ENCODE results near the gene GNPTG. TPM values are rescaled to one million over a fixed set of nuclear protein-coding genes. Genes with fewer than 3 reads are reported as not detected.

GNPTG gene
- polyA plus RNA-seq (2013, experiment 1 of 2; ENCODE audit: insufficient read length) = 25.9 TPM
- polyA plus RNA-seq (2013, experiment 2 of 2; ENCODE audit: insufficient read length) = 32.8 TPM

DNA sequence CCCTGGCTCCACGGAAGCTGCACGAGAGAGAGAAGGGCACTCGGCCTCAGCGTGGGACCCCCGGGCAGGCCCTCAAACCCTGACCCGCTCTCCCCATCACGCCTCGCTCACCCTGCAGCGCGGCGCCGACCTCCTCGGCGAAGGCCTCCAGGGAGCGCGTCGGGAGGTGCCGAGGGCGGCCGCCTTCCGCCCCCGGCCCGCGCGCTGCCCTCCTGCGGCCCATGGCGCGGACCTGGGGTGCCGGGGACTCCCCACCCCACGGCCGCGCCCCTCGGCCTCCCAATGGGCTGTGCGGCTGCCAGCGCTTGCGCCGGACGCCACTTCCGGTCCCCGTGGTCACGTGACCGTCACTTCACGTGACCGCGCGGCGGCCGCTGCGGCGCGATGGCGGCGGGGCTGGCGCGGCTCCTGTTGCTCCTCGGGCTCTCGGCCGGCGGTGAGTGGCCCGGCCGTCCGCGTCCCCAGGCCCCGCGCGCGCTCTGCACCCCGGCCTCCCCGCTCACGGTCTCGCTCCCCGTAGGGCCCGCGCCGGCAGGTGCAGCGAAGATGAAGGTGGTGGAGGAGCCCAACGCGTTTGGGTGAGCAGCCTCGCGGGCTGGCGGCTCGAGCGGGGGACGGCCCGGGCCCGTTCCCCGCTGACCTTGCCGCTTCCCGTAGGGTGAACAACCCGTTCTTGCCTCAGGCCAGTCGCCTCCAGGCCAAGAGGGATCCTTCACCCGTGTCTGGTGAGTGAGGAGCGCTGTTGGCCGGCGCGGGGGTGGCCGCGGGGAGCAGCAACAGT lies at the start of gene GNPTG, which contains the start of gene TSR3:
TSS of gene GNPTG (plus strand) at position 350 of the 781 bp plus-strand sequence. CDS start at position 385, 35 bp downstream.
TSS of gene TSR3 (minus strand) at position 297 of the 781 bp plus-strand sequence. CDS start at position 223, 74 bp downstream.
- peak; percentile 86 for DNase-seq

GRCh38 chr16:1305823-1306222 lies 45.9 kb upstream of the GNPTG start:
- no peak for DNase-seq

GRCh38 chr16:1306334-1306733 lies 45.4 kb upstream of the GNPTG start:
- DNase-seq = no peak

GRCh38 chr16:1308036-1308976 lies 43.4 kb upstream of the GNPTG start:
- peak; percentile 56 for DNase-seq

DNA sequence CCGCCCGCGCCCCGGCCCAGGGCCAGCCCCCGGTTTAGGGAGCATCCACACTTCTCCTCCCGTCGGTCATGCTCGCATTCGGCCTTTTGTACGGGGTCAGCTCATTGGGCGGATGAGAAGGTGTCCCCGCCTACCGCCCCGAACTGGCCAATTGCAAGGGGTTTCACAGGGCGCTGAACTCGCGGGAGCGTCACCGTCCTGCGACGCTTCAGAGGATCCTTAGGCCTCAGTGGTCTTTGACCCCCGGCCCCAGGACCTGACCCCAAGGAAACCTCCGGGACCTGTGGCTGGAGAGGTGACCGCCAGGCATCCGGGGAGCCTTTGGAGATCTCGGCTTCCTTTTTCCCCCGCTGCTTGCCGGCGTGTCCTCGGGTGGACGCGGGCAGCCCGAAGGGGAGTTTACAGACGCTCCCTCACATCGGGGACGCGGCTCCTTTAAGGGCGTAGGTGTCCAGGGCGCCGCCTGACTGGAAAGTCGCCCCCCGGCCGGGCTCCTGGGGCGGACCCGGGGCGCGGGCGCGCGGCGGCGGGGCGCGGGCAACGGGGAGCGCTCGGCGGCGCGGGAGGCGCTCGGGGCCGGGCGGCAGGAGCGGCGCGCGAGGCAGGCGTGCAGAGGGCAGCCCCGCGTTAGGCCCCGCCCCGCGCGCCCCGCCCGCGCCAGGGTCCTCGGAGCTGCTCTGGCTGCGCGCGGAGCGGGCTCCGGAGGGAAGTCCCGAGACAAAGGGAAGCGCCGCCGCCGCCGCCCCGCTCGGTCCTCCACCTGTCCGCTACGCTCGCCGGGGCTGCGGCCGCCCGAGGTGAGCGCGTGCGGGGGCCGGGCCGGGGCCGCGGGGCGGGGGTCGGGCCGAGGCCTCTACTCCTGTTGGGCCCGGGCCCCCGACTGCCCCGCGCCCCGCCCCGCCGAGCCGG lies 42.5 kb upstream of the GNPTG start, which contains the start of gene UBE2I:
TSS of gene UBE2I (plus strand) at position 660 of the 909 bp plus-strand sequence. CDS start 4,395 bp downstream, outside the sequence.
- peak; percentile 98 for DNase-seq

DNA sequence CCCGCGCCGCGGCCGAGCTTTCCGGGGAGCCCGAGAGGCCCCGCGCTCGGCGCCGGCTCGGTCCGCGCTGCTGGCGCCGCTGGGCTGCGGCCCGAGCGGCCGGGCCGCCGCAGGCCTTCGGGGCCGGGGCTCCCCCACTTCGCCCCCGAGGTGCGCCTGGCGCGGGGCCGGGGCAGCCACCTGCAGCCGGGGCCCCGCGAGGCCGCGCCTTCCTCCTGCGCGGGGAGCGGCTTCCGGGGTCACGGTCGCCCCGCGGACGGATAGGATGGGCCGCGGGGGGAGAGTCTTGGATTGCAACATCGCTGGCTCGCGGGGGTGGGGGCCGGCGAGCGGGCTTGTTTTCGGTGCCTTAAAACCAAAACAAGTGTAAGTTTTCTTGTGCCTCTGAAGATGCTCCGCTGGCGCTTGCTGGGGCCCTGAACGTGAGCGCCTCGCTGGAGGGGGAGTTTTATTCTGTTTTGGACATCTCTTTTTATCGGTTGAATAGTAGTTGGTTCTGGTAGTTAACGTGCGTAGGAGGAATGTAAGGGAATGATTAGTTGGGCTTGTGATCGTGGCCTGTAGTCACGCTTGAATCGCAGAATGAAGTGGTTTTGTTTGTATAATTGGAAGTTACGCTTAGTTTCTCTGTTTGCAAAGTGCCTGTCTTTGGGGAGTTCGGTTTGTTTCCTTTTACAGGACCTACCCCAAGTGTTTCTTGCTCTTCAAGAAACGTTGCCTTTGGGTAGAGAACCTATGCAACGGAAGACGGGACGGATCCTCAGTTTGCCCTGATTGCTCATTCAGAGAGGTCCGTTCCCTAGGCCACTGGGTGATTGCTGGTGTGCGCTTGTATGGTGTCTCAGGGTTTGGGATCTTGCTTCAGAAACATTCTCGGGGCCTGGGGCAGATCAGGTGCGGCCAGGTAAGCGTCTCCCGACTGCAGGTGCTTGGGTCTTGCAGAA lies 41.6 kb upstream of the GNPTG start:
- DNase-seq = peak; percentile 18

- peak; percentile 17 for DNase-seq
These were observed 40.9 kb upstream of the GNPTG start for GRCh38 chr16:1310832-1311200.

- DNase-seq = no peak
These were observed 40.5 kb upstream of the GNPTG start for GRCh38 chr16:1311212-1311737.

DNA sequence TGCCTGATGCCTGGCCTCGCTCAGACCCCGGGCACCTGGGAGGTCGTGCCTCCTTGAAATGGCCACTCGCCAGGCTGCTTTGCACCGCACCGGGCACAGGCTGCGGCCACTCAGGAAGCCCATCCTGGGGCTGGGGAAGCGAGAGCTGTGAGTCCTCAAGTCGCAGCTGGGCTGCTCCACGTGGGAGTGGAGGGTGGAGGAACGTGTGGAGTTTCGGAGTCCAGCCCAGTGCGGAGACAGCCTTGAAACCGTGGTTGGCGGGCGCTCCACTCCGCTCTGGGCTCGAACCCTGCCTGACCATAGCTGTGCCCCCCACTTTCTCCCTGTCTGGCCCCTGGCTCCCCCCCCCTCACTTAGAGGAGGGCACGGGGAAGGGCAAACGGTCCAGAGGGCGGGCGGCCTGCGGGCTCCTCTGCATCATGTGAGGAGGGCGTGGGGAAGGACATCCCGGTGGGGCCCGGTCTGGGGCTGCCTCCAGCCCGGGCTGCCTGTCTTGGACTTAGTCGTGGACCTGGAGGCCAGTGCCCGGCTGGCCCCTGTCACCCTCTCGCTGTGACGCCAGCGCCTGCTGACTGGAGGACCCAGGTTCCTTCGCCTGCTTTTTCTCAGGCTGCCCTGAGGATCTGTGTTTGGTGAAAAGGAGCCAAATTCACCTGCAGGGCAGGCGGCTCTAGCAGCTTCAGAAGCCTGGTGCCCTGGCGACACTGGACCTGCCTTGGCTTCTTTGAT lies 39.8 kb upstream of the GNPTG start:
- DNase-seq = no peak

- no peak for DNase-seq
These were observed 39.3 kb upstream of the GNPTG start for GRCh38 chr16:1312467-1312816.

DNA sequence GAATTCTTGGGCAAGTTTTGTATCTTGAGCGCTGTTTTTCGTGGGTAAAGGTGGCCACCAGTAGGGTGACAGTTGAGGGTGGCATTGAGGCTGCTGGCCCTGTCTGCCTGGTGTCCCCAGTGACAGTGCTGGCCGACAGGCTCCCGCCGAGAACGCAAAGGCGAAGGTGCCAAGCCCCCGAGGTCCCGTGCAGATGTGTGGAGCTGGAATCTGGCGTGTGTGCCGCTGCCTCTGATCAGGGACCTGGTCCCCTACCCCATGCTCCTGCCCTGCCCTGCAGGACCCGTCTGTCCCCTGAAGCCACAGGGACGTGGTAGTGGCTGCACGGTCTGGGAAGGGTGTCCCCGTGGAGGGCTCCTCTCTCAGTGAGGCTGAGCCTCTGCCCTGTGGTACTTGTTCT lies 38.8 kb upstream of the GNPTG start:
- DNase-seq = no peak

GRCh38 chr16:1313721-1314369 lies 37.9 kb upstream of the GNPTG start:
- no peak for DNase-seq

- no peak for DNase-seq
These were observed 37.2 kb upstream of the GNPTG start for GRCh38 chr16:1314399-1315068.

DNA sequence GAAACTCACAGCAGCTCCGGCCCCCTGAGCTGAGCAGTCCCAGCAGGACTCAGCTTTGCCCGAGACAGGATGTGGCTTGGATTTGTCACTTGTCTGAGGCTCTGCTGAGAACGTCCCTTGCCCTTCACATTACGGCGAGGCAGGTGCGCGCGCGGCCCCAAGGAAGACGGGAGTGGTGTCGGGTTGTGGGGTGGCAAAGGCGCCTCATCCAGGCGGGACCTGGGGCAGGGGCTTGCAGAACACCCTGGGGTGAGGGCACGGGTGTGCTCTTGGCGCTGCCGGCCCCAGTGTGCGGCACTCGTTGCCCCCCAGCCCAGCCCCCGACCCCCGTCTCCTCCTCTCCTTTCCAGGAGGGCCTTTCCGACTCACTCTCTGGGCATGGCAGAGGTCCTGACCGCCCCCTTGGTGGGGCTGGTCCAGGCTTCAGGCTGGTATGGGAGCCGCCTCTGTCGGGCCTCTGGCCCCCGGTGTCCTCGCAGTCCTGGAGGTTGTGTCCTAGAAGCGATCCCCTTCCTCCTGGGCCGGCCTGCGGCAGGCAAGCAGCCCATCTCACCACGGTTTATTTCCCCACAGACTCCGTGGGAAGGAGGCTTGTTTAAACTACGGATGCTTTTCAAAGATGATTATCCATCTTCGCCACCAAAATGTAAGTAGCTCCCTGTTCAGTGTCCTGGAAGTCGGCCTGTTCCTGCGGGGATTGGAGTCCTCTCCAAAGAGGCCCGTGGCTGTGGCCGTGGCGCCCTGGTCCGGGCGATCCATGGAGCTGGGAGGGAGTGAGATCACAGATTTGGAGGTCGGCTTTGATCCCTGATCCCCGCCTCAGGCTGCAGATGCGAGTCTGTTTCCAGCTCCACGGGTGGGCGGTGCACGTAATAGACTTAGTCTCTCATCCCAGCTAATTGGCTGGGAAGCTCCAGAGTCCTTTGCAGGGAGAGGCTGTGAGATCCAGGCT lies 36.4 kb upstream of the GNPTG start:
- no peak for DNase-seq

- no peak for DNase-seq
These were observed 35.7 kb upstream of the GNPTG start for GRCh38 chr16:1316033-1316405.

DNA sequence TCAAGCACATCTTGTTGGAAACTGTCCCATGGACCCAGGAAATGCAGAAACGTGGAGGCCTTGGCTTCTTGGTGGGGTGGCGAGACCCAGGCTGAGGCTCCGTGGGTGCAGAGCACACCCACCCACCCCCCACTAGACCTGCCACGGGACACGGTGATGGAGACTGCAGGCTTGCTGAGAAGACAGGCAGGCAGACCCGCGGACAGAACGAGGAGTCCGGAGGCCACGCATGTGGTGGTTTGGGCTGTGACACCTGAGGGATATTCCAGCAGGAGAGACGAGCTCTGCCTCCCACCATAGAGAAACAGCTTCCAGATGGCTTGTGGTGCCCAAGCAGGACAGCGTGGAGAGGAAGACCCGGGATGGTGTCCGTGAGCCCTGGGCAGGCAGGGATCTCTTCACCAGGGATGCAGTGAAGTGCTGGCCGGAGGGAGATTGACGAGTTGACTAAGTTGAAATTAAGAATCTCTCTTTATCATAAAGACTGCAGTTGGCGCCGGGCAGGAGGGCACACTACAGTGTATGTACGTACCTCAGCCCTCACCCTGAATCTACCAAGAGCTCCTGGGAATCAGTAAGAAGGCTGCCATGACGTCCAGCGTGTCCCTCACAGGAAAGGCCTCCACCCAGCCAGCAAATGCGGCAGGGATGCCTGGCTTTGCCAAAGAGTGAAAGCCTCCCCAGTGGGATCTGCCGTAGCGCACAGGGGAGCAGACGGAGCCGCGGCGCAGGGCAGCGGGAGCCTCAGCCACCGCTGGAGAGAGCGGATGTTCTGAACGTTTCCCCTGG lies 34.1 kb upstream of the GNPTG start:
- DNase-seq = no peak

- DNase-seq = no peak
These were observed 33.5 kb upstream of the GNPTG start for GRCh38 chr16:1318268-1318545.

All from fibroblast of skin of back (primary cell).